NCI-H82 treated with DMSO at 0.1 percent for 48 hours (cell line): ENCODE data around the gene CLCF1.

Source experiments
- DNase-seq: peaks from one replicate; lab custom pipeline; 2025; ENCODE audit not compliant: unreplicated experiment; lab: John Stamatoyannopoulos, UW

The CLCF1 gene

DNA sequence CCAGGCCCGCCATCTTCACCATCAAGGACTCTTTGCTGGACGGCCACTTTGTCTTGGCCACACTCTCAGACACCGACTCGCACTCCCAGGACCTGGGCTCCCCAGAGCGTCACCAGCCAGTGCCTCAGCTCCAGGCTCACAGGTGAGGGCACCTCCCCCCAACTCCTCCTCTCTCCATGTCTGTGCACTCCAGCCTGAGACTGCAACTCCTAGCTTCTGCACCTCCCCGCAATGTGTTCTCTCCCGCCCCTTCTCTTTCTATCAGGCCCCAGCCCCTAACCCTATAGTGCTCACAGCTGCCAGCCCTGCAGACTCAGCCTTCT is 22.8 kb upstream of the CLCF1 start:
- DNase-seq, result no peak

- DNase-seq, result no peak
Measured at GRCh38 chr11:67395555-67396258, 22.3 kb upstream of the CLCF1 start.

- DNase-seq, result no peak
Measured at GRCh38 chr11:67393990-67394389, 20.6 kb upstream of the CLCF1 start.

DNA sequence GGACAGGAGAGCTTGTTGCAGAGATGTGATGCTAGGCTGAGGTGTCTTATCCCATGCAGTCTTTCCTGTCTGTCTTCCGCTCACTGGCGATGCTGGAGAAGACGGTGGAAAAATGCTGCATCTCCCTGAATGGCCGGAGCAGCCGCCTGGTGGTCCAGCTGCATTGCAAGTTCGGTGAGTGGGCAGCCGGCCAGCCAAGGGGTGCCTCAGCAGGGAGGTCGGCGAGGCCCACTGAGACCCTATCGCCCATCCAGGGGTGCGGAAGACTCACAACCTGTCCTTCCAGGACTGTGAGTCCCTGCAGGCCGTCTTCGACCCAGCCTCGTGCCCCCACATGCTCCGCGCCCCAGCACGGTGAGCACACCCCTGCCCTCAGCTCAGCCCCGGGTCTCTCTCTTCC is 20.0 kb upstream of the CLCF1 start:
- no peak for DNase-seq

GRCh38 chr11:67392183-67392715 is 18.9 kb upstream of the CLCF1 start:
- no peak for DNase-seq

GRCh38 chr11:67391304-67392182 is 18.1 kb upstream of the CLCF1 start, which contains the start of gene RAD9A:
Gene RAD9A, plus strand, starts transcription at chr11:67391986. Its CDS starts 59 bp downstream, at chr11:67392045.
- DNase-seq, result peak; percentile 57

DNA sequence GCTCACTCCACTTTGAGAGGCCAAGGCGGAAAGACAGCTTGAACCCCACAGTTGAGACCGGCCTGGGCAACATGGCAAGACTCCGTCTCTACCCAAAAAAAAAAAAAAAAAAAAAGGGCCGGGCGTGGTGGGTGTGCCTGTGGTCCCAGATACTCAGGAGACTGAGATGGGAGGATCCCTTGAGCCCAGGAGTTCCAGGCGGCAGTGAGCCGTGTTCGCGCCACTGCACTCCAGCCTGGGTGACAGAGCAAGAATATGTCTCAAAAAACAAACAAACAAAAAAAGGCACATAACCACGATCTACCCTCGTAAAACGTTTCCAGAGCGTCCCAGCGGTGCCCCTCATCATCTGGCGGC is 17.5 kb upstream of the CLCF1 start:
- no peak for DNase-seq

GRCh38 chr11:67389477-67389876 is 16.1 kb upstream of the CLCF1 start:
- peak; percentile 10 for DNase-seq

GRCh38 chr11:67387518-67387917 is 14.1 kb upstream of the CLCF1 start:
- no peak for DNase-seq

DNA sequence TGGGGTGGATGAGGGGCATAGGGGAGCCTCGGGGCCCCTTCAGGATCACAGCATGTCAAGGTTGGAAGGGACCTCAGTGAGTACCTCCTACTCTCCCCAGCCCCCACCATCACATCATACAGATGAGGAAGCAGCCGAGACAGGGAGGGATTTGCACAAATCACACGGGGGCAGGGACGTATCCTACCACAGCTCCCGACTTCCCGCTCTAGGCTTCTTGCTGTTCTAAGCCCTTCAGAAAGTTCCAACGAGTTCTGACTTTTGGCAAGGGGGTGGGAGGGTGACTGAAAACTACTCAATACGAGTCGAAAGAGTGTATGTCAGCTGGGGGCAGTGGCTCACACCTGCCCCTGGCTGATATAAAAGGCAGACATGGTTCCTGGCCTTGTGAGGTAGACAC is 13.7 kb upstream of the CLCF1 start:
- no peak for DNase-seq

DNA sequence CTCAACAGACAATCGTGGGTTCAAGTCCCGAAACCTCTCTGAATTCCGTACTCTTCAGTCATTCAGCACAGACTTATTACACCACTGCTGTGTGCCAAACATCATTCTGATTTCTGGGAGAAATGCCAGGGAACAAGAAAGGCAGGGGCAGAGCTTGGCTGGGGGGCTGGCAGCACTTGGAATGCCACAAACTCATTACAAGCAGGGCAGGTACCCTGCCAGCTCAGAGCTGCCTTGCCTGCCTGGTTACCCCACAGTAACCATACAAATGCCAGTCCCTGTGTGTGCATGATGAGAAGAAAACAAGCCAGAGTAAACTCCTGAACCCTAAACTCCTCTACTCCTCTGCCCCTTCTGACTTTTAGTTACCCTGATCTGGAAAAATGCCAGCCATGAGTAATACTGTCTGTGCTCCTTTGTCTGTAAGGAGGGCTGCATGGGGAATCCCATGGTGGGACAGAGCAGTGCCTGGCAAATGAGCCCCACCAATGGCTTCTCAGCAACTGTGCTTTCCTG is 11.5 kb upstream of the CLCF1 start:
- no peak for DNase-seq

GRCh38 chr11:67382276-67383136 is 9.1 kb upstream of the CLCF1 start:
- peak; percentile 29 for DNase-seq

DNA sequence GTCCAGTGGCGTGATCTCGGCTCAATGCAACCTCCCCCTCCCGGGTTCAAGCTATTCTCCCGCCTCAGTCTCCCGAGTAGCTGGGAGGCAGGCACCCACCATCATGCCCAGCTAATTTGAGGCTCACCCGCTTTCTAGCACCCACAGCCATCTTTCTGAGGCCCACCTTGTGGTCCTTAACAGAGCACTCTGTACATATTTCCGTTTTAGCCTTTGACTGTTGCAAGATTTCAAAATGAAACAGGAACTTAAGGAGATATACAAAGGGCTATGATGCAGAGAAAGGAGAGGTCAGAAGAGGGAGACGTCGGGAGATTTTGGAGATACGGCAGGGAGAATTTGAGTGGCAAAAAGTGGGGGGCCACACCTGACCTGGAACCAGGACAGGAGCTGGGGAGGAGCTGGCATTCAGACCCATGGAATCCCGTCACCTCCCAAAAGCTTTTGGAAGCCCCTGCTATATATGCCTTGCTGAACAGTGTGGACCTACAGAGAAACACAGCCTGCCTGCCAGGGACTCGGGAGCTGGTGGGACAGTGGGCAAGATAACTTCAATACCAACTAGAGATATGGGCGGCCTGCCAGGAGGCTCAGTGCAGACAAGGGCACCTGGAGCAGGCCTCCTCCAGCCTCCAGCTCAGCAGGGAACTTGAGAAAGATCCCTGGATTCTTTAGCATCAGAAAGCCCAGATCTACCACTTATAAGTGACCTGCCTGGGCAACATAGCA is 8.0 kb upstream of the CLCF1 start:
- DNase-seq, result no peak

DNA sequence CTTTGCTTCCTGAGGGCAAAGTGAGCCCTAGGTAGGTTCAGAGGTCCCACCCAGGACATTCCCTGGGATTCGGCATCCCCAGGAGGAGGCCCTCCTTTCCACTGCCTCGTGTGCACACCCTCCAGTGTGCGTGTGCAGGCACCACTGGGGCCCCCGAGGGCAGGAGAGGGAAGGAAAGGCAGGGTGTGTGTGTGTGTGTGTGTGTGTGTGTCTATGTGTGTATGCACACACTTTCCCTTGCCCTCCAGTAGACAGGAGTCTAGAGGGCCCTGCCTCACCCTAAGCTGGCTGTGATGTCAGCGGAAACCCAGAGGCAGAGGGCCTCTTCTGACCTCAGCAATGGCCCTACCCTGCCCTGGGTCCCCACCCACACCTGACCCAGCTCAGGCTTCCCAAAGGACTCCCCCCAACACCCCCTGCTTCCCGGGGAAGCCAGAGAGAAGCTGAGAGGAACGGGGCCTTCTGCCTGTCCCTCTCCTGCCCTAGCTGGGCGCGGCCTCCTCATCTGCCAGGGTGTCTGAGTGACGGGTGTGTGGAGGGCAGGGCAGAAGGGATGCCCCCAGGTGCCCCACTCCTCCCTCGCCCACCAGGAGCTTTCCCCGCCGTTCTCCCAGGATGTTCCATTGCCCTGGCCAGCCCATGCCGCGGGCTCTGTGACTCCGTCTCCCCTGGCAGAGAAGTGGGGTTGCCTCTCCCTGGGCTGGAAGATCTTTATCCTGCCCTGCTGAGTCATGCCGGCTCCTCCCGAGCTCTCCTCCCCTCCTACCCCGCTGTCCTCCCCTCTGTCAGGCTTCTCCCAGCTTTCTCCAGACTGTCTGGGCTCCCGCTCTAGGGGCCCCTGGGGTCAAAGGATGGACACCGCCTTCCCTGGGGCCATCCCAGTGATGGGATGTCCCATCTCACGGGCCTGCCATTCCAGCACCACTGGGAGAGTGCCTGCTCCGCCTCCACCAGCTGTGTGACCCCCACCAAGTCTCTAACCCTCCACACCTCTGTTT is 6.0 kb upstream of the CLCF1 start:
- no peak for DNase-seq

DNA sequence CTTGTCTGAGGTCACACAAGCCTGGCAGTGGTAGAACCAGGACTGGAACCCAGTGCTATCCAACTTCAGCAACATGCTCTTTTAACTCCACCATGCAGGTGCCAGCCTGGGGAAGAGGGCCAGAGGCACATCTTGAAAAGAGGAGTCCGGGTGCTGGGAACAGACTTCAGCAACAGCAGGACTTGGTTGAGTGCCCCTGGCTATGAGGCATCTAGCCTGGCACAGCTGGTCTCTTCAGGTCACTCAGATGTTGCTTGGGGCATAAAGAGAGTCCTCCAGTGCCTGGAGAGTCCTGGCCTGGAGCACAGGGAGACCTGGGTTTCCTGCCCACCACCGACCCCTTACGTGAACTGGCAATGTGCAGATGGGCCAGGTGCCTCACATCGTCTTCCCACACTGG is 5.1 kb upstream of the CLCF1 start:
- no peak for DNase-seq

GRCh38 chr11:67376873-67377808 is 3.7 kb upstream of the CLCF1 start:
- no peak for DNase-seq

GRCh38 chr11:67376063-67376820 is 2.8 kb upstream of the CLCF1 start:
- no peak for DNase-seq
